Tibial nerve (tissue), 3 donors: ENCODE measurements around the gene TAAR5.

ENCODE experiments used
- POLR2A ChIP-seq, 2 donors: fragments of 450-650 bp; IDR thresholded peaks; one replicate each; pipeline ENCODE4 v1.6.1; 2017; ENCODE audit warnings: antibody characterized with exemption in 2 of 2, mild to moderate bottlenecking in 2 of 2, moderate library complexity in 2 of 2
- TF ChIP-seq, protein P1 (sequence below), 5 experiments: fragments of 200-600 bp in 3 of 5; fragments of 450-650 bp in 2 of 5; sonication (generic) in 3 of 5; IDR thresholded peaks; one replicate each; pipeline ENCODE4 v1.5.1; 2016 to 2019; ENCODE audit warnings: antibody characterized with exemption in 5 of 5, mild to moderate bottlenecking in 3 of 5, moderate library complexity in 2 of 5

DNA sequence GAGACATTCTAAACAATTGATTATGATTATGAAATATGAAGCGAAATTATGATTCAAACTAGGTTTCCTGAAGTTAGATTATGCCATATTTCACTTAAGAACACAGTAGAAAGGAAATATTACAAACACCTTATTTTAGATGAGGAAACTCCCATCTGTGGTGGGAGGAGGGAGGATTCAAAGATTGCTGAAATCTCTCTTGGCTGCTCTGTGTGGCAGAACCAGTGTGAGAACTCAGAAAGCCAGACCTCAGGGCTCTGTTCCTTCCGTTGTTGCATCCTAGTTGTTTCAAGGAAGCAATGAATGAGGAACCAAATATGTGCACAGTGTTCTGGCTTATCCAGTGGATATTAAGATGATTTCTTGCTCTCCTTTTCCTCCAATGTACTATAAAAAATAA lies 2.1 kb downstream of the TAAR5 start:
- TF ChIP-seq, protein P1, sequence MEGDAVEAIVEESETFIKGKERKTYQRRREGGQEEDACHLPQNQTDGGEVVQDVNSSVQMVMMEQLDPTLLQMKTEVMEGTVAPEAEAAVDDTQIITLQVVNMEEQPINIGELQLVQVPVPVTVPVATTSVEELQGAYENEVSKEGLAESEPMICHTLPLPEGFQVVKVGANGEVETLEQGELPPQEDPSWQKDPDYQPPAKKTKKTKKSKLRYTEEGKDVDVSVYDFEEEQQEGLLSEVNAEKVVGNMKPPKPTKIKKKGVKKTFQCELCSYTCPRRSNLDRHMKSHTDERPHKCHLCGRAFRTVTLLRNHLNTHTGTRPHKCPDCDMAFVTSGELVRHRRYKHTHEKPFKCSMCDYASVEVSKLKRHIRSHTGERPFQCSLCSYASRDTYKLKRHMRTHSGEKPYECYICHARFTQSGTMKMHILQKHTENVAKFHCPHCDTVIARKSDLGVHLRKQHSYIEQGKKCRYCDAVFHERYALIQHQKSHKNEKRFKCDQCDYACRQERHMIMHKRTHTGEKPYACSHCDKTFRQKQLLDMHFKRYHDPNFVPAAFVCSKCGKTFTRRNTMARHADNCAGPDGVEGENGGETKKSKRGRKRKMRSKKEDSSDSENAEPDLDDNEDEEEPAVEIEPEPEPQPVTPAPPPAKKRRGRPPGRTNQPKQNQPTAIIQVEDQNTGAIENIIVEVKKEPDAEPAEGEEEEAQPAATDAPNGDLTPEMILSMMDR (IDR thresholded peaks at IDR 0.05) = no peak
- TF ChIP-seq POLR2A (IDR thresholded peaks at IDR 0.05) = no peak
